RPMI8226 (cell line): ENCODE results near the gene FAT1.

Experiments used
- DNase-seq: peaks from one replicate; pipeline ENCODE4 v3.0.0-alpha.2; 2015

FAT1 gene

DNA sequence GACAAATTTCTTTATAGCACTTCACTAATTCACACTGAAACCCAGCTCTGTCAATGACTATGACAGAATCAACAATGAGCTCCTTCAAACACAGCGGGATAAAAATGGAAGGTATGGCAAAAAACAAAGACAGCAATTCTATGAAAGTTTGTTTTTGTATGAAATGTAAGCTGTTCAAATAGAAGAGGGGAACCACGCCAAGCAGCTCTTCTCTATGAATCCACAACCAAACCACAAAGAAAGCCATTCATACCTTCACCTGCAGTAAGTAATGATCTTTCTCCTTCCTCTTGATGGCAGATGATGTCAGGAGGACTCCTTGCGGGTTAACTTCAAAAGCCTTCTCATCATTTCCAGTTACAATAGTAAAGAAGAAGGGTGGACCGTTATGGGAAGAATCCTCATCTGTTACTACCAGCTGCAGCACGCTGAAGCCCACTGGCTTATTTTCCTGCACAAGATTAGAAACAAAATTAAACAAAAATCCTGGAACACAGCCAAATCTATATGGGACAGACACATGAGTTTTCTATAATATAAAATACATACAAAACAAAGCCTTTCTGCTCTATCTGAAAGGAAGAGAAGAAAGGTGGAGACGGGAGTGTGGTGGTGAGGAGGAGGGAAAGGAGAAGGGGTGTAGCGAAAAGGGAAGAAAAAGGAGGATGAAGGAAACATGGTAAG, 119.4 kb downstream of the FAT1 start:
- no peak for DNase-seq

DNA sequence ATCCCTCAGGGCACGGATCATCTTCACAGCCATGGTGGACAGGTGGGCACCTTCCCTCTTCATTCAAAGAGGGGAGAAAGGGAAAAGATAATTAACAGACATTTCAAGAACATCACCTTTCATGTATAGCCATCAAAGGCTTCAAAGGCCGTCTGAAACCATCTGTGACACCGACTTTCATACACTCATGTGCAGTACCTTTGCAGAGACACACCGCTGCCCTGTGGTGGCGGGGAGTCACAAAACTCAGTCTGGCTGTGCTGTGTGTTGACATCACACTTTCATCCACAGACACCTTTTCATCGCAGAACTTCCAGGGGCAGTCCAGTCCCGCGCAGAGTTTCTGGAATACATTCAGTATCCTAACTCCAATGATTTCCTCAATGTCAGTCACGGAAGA, 120.7 kb downstream of the FAT1 start:
- no peak for DNase-seq

DNA sequence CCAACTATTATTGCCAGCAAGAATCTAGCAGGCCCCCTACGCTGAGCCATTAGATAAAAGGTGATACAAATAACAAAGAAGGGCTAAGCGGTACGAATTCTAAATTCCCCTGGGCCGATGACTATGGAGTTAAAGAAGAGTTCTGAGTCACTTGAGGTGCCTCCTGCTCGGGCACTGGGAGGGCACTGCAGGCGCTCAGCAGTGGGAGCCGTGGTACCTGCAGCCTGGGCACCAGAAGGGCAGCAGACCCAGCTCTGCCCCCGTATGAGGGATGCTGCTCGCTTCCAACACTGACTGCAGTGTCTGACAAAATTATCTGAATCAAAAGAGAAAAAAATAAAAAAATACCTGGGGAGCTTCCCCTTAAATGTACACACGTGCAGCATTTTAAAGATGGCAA, 124.2 kb downstream of the FAT1 start:
- DNase-seq: no peak

GRCh38 chr4:186598686-186599085, 125.0 kb downstream of the FAT1 start:
- DNase-seq: no peak

DNA sequence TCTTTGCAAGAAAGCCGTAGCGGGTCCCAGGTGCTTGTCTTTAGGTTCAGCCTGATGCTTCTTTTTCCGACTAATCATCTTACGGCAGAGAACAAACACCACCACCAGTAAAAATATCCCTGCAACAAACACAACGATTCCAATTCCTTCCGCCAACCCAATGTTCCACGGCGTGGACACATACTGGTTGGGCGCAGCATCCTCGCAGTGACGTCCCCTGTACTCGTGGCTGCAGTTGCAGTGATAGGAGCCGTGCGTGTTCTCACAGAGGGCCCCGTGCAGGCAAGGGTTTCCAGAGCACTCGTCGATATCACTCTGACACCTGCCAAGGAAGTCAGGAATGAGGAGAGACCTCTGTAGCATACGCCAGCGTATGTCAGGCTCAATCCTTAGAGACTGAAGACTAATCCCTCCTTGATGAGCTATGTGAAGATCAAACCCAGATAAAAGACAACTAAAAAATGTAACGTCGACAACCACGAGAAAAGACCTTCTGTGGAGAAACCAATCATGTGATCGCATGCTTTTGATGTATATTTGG, 126.7 kb downstream of the FAT1 start:
- DNase-seq: no peak

- no peak for DNase-seq
These were observed 127.3 kb downstream of the FAT1 start for GRCh38 chr4:186596346-186596745.

DNA sequence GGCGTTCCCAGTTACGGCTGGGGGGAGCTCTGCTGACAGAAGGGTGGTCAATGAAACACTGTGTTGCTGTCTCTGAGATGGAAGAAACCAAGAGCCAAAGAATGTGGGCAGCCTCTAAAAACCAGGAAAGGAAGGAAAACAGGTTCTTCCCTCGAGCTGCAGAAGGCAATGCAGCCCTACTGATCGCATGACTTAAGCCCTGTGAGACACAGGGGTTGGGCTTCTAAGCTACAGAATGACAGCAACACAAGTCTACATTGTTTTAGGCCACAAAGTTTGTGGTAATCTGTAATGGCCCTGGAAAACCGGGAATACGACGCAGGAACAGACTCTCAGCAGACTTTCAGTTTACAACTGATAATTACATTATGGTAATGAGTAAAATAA, 130.1 kb downstream of the FAT1 start:
- DNase-seq: no peak

DNA sequence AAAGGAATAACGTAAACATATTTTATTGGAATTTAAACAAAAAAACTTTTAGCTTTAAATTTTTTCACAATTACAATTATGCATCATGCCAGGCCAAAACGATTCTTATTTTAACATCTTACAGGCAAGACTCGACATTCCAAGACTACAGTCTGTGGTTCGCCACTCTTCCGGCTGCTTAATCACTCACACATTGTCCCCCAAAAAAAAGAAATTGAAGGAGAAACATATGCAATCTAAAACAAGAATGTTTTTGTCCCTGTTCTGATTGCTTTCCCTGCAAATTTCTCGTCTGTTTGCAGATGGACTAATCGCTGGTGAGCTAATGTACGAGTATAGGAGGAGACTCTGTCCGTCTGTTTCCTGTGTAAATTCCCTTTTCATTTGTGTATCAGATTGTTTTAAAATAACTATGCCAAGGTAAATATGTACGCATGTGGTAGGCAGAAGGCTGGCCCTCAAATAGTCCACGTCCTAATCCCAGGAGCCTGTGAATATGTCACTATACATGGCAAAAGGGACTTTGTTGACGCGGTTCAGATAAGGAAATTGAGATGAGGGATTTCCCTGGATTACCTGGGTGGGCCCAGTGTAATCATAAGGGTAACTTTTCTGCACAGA, 130.6 kb downstream of the FAT1 start:
- no peak for DNase-seq

GRCh38 chr4:186592445-186592844, 131.2 kb downstream of the FAT1 start:
- no peak for DNase-seq

DNA sequence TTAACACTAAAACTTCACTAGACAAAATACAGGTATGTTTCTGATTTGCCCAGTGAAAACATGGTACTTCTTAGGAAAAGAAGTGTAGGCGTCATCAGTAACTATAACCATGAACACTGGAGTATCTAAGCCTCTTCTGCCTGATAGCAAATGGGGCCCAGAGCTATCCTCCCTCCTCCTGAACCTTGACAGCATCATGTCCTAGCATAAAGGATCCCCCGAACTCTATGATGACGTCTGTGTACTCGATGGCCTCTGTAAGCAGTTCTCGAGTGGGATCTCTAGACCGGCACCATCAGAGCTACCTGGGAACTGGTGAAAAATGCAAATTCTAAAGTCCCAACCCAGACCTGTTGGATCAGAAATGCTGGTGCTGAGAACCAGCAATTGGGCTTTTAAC, 132.0 kb downstream of the FAT1 start:
- no peak for DNase-seq

DNA sequence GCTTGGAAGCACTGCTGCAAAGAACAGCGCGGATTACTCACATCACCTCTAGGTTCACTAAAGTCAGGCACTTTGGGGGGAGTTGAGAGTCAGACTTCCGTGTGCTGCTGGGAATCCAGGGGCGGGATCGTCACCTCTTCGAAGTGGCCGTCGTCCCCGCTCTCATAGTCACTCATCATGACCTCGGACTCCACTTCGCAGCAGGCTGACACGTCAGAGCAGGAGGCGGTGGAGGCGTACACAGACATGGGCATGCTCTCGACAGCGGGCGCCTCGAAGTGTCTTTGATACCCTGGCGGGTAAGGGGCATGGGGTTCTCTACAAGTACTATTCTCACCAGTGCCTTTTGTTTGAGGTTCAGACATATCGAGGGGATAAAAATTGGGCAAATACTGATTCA, 135.2 kb downstream of the FAT1 start:
- no peak for DNase-seq

DNA sequence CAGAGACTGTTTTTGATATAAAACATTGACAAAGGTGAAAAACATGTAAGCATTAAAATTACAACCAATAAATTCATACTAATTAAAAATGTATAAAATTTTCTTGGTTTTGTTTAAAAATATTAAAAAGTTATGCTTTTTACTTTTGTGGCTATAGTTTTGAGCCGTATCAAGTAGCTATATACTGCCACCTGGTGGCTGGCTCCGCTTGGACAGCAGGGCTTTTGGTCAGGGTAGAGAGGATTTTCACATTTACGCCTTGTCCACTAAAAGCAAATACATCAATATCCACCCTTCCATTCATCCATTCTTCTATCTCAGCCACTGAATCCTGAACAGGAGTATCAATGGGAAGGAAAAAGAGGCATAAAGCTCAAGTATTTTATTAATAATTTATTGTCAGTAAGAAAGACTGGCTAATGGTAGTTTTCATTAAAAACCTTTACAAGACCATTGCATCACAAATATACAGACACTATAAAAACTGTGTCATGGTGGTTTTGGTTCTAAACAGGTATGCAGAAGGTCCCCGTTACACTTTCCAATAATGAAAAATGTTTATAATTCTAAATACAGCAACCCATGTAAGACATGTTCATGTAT, 136.1 kb downstream of the FAT1 start:
- peak; percentile 54 for DNase-seq

DNA sequence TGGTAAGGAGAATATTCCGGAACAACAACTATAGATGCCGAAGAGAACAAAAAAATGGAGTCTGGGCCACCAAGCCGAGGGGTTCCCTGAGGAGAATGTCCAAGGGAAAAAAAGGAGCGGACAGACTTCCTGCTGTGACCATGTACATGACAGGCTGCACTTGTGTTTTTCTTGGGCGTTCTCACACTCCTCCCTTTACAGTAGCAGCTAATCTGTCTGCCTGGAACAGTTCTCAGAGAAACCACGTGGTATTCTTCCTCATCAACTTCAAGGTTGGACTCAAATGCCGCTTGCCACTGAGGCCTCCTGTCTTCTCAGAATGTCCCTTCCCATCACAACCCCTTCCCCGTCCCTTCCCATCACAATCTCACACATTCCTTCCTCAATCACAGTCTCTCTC, 137.5 kb downstream of the FAT1 start:
- no peak for DNase-seq

- no peak for DNase-seq
These were observed 138.7 kb downstream of the FAT1 start for GRCh38 chr4:186584912-186585311.

GRCh38 chr4:186581421-186581820, 142.2 kb downstream of the FAT1 start:
- no peak for DNase-seq

GRCh38 chr4:186580669-186581068, 143.0 kb downstream of the FAT1 start:
- no peak for DNase-seq

DNA sequence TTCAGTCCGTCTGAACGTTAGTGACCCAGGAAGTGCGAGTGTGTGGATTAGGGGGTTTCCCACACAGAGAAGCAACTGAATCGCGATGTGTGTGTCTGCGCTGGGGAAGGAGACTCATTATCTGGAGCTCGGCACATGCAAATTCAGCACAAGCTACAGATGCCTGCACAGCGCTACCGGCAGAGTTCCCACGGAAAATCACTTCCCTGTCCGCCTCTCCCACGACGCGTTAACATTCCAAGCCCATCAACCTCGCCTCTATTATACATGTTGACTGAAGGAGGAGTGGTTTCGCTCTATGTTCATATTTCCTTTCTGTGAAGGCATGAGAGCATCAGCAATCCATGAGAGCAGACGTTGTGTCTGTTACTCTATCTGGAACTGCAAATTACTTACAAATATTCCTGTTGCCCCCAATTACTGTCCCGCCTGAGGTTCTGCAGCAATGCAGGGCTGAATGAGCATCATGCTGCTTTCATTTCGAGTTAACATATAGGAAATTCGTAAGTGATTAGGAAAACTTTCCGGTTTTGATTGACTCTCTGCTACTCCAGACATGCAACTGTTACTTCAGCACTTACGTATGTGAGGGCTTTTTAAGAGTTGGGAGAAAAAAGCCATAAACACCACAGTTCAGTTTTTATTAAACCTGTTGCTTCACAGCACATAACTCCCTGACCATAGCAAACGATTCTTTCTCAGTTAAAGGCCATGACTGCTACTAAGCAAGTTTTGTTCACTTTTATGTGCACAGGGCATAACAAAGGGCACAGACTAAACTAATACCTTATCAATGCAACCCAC, 153.3 kb downstream of the FAT1 start:
- no peak for DNase-seq

- DNase-seq: no peak
These were observed 154.0 kb downstream of the FAT1 start for GRCh38 chr4:186569533-186570192.

GRCh38 chr4:186566068-186566467, 157.6 kb downstream of the FAT1 start:
- DNase-seq: no peak

GRCh38 chr4:186563761-186564160, 159.9 kb downstream of the FAT1 start:
- DNase-seq: no peak

DNA sequence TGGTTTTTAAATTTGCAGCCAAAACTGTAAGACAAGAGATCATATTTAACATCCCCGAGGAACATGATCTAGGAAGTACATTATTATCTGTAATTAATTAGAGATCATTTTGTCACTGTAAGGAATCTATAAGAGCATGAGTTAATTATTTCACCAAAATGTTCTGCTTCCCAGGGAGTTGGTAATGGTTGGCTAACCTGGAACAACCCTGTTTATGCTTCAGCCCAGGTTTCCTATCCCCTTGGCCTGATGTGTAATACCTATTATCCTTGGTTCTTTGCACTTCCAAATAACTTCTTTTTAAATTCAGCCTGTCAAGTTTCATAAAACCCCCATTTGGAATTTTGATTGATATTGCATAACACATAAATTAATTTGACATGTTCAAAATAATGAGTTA, 161.9 kb downstream of the FAT1 start:
- DNase-seq: no peak

GRCh38 chr4:186560647-186561046, 163.0 kb downstream of the FAT1 start:
- DNase-seq: no peak

- DNase-seq: no peak
These were observed 166.2 kb downstream of the FAT1 start for GRCh38 chr4:186557486-186557885.
